ENCODE data around the gene B3GNT3. TPM values are rescaled to one million over a fixed set of nuclear protein-coding genes. Genes with fewer than 3 reads are reported as not detected.

Gene B3GNT3
- total RNA-seq, 1 experiment from 2014 or later = not detected

DNA sequence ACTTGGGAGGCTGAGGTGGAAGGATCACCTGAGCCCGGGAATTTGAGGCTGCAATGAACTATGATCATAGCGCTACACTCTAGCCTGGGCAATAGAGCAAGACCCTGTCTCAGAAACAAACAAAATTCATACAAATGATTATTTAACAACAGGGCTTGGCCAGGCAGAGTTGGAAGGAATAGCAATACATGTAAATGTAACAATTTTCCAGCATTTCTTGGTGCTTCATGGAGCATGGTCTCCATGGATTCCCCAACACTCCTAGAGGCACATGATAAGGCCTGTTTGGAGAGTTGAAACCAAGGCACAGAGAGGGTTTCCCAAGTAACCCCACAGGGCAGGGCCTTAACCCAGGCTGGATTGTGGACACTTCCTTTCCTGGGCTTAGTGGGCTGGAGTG, 16.2 kb downstream of the B3GNT3 start:
- H3K9me3 ChIP-seq (ENCODE audit: low read length) = no peaks in the 10 kb centered on the region
- no peak overlapping the region for H3K27ac ChIP-seq (ENCODE audit: low read length)
- no peak overlapping the region for H3K4me3 ChIP-seq (ENCODE audit: low read length)
- H2AFZ ChIP-seq (ENCODE audit: low read length) = no peak overlapping the region
- H3K9me2 ChIP-seq (replicated peaks; ENCODE audit: insufficient read depth, low read length) = no peaks in the 10 kb centered on the region
- DNase-seq = no peak
- no peaks in the 10 kb centered on the region for H4K20me1 ChIP-seq (ENCODE audit: insufficient read depth, low read depth, low read length)
- no peaks in the 10 kb centered on the region for H3K36me3 ChIP-seq (ENCODE audit: insufficient read depth, low read length)
- no peaks in the 10 kb centered on the region for H3K79me2 ChIP-seq (ENCODE audit: low read length)
- no peaks in the 10 kb centered on the region for H3K27me3 ChIP-seq (ENCODE audit: low read length)
- no peak overlapping the region for H3K9ac ChIP-seq (ENCODE audit: low read length)
- no peaks in the 10 kb centered on the region for H3K4me1 ChIP-seq (ENCODE audit: low read length)
- no peak overlapping the region for H3K4me2 ChIP-seq (ENCODE audit: low read depth, low read length, poor library complexity, severe bottlenecking)

DNA sequence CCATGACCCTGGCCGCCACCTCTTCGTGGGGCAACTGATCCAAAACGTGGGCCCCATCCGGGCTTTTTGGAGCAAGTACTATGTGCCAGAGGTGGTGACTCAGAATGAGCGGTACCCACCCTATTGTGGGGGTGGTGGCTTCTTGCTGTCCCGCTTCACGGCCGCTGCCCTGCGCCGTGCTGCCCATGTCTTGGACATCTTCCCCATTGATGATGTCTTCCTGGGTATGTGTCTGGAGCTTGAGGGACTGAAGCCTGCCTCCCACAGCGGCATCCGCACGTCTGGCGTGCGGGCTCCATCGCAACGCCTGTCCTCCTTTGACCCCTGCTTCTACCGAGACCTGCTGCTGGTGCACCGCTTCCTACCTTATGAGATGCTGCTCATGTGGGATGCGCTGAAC, 16.7 kb downstream of the B3GNT3 start:
- Histone ChIP-seq H3K9me3 (ENCODE audit: low read length) (no peaks in the 10 kb centered on the region), H3K4me1 (ENCODE audit: low read length) (no peaks in the 10 kb centered on the region), H3K4me3 (ENCODE audit: low read length) (no peak overlapping the region), H3K4me2 (ENCODE audit: low read depth, low read length, poor library complexity, severe bottlenecking) (no peak overlapping the region), H3K9me2 (replicated peaks; ENCODE audit: insufficient read depth, low read length) (no peaks in the 10 kb centered on the region), H4K20me1 (ENCODE audit: insufficient read depth, low read depth, low read length) (no peaks in the 10 kb centered on the region), H3K27me3 (ENCODE audit: low read length) (no peaks in the 10 kb centered on the region), H2AFZ (ENCODE audit: low read length) (no peak overlapping the region), H3K79me2 (ENCODE audit: low read length) (no peaks in the 10 kb centered on the region), H3K27ac (ENCODE audit: low read length) (no peak overlapping the region), H3K36me3 (ENCODE audit: insufficient read depth, low read length) (no peaks in the 10 kb centered on the region), H3K9ac (ENCODE audit: low read length) (no peak overlapping the region)
- no peak for DNase-seq

DNA sequence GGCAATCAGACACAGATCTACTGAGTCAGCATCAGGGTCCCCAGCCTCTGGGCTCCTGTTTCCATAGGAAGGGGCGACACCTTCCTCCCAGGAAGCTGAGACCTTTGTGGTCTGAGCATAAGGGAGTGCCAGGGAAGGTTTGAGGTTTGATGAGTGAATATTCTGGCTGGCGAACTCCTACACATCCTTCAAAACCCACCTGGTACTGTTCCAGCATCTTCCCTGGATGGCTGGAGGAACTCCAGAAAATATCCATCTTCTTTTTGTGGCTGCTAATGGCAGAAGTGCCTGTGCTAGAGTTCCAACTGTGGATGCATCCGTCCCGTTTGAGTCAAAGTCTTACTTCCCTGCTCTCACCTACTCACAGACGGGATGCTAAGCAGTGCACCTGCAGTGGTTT, 17.2 kb downstream of the B3GNT3 start:
- no peaks in the 10 kb centered on the region for H3K27me3 ChIP-seq (ENCODE audit: low read length)
- no peak overlapping the region for H2AFZ ChIP-seq (ENCODE audit: low read length)
- H3K9me2 ChIP-seq (replicated peaks; ENCODE audit: insufficient read depth, low read length) = no peaks in the 10 kb centered on the region
- H3K9me3 ChIP-seq (ENCODE audit: low read length) = no peaks in the 10 kb centered on the region
- no peak overlapping the region for H3K9ac ChIP-seq (ENCODE audit: low read length)
- DNase-seq = no peak
- no peak overlapping the region for H3K4me2 ChIP-seq (ENCODE audit: low read depth, low read length, poor library complexity, severe bottlenecking)
- H3K79me2 ChIP-seq (ENCODE audit: low read length) = no peaks in the 10 kb centered on the region
- H3K4me3 ChIP-seq (ENCODE audit: low read length) = no peak overlapping the region
- no peaks in the 10 kb centered on the region for H3K4me1 ChIP-seq (ENCODE audit: low read length)
- H4K20me1 ChIP-seq (ENCODE audit: insufficient read depth, low read depth, low read length) = no peaks in the 10 kb centered on the region
- H3K36me3 ChIP-seq (ENCODE audit: insufficient read depth, low read length) = no peaks in the 10 kb centered on the region
- no peak overlapping the region for H3K27ac ChIP-seq (ENCODE audit: low read length)

GRCh38 chr19:17817668-17818363, 22.9 kb downstream of the B3GNT3 start:
- Histone ChIP-seq H3K9me3 (ENCODE audit: low read length) (no peaks in the 10 kb centered on the region), H3K9me2 (replicated peaks; ENCODE audit: insufficient read depth, low read length) (no peaks in the 10 kb centered on the region), H3K4me2 (ENCODE audit: low read depth, low read length, poor library complexity, severe bottlenecking) (no peak overlapping the region), H2AFZ (ENCODE audit: low read length) (no peak overlapping the region), H3K27ac (ENCODE audit: low read length) (no peak overlapping the region), H4K20me1 (ENCODE audit: insufficient read depth, low read depth, low read length) (no peaks in the 10 kb centered on the region), H3K79me2 (ENCODE audit: low read length) (no peaks in the 10 kb centered on the region), H3K4me1 (ENCODE audit: low read length) (no peaks in the 10 kb centered on the region), H3K27me3 (ENCODE audit: low read length) (no peaks in the 10 kb centered on the region), H3K4me3 (ENCODE audit: low read length) (no peak overlapping the region), H3K9ac (ENCODE audit: low read length) (no peak overlapping the region), H3K36me3 (ENCODE audit: insufficient read depth, low read length) (no peaks in the 10 kb centered on the region)
- no peak for DNase-seq

DNA sequence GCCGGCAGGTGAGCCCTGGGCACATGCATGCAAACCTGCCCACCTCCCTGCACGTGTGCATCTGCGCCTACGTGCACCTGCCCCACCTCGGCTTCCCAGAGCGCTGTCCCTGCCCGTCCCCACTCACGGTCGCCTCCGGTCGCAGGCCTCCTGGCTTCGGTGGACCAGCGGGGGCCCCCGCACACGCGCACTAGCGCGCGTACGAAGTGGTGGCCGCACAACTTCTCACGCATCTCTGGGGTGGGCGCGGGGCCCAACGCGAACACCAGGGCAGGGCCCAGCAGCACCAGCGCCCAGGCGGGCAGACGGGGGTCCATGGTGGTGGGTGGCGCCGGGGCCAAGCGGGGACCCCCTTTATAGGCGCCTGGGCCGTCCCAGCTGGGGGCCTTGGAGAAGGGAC, 26.3 kb downstream of the B3GNT3 start, which contains the start of gene INSL3:
Gene INSL3, minus strand, starts transcription at position 330 of the 400 bp plus-strand sequence. Its CDS starts 13 bp downstream, at position 317.
- Histone ChIP-seq H3K27me3 (ENCODE audit: low read length) (no peaks in the 10 kb centered on the region), H3K36me3 (ENCODE audit: insufficient read depth, low read length) (no peaks in the 10 kb centered on the region), H2AFZ (ENCODE audit: low read length) (no peak within 1 kb of the TSS), H3K9me3 (ENCODE audit: low read length) (no peaks in the 10 kb centered on the region), H3K9ac (ENCODE audit: low read length) (no peak within 1 kb of the TSS), H3K4me1 (ENCODE audit: low read length) (no peaks in the 10 kb centered on the region), H3K4me2 (ENCODE audit: low read depth, low read length, poor library complexity, severe bottlenecking) (no peak within 1 kb of the TSS), H3K79me2 (ENCODE audit: low read length) (no peaks in the 10 kb centered on the region), H4K20me1 (ENCODE audit: insufficient read depth, low read depth, low read length) (no peaks in the 10 kb centered on the region), H3K9me2 (replicated peaks; ENCODE audit: insufficient read depth, low read length) (no peaks in the 10 kb centered on the region), H3K27ac (ENCODE audit: low read length) (no peak within 1 kb of the TSS), H3K4me3 (ENCODE audit: low read length) (no peak within 1 kb of the TSS)
- no peak for DNase-seq

- no peak for DNase-seq
- no peaks in the 10 kb centered on the region for H3K27me3 ChIP-seq (ENCODE audit: low read length)
- H3K4me1 ChIP-seq (ENCODE audit: low read length) = no peaks in the 10 kb centered on the region
- no peak overlapping the region for H3K4me2 ChIP-seq (ENCODE audit: low read depth, low read length, poor library complexity, severe bottlenecking)
- no peaks in the 10 kb centered on the region for H3K9me2 ChIP-seq (replicated peaks; ENCODE audit: insufficient read depth, low read length)
- no peaks in the 10 kb centered on the region for H3K36me3 ChIP-seq (ENCODE audit: insufficient read depth, low read length)
- H3K79me2 ChIP-seq (ENCODE audit: low read length) = no peaks in the 10 kb centered on the region
- no peak overlapping the region for H3K9ac ChIP-seq (ENCODE audit: low read length)
- H3K27ac ChIP-seq (ENCODE audit: low read length) = no peak overlapping the region
- no peak overlapping the region for H2AFZ ChIP-seq (ENCODE audit: low read length)
- H3K9me3 ChIP-seq (ENCODE audit: low read length) = no peaks in the 10 kb centered on the region
- no peaks in the 10 kb centered on the region for H4K20me1 ChIP-seq (ENCODE audit: insufficient read depth, low read depth, low read length)
- H3K4me3 ChIP-seq (ENCODE audit: low read length) = no peak overlapping the region
These were observed 29.4 kb downstream of the B3GNT3 start for GRCh38 chr19:17824339-17824738.

DNA sequence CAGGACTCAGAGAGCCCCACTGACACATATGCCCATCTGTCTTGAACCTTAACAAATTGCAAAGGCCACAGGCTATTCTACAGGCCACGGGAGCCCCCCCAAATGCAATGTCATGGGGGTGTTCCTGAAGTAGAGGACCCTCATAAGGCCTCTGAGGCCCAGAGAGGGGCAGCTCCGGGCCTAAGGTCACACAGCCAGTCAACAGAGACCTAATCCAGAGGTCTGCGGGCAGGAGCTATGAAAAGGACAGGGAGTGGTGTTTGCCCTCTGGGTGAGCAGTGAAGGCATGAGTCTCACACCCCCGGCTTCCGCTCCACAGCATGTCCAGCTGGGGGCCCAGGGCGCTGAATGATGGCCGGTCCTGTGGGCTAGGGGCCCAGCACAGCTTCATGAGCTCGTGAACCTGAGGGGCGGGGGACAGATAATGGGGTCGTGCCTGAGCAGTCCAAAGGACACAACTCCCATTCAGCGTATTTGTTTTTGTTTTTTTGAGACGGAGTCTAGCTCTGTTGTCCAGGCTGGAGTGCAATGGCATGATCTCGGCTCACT, 31.6 kb downstream of the B3GNT3 start:
- Histone ChIP-seq H3K4me3 (ENCODE audit: low read length) (no peak overlapping the region), H3K4me1 (ENCODE audit: low read length) (no peaks in the 10 kb centered on the region), H3K36me3 (ENCODE audit: insufficient read depth, low read length) (no peaks in the 10 kb centered on the region), H3K27me3 (ENCODE audit: low read length) (no peaks in the 10 kb centered on the region), H3K9me2 (replicated peaks; ENCODE audit: insufficient read depth, low read length) (no peaks in the 10 kb centered on the region), H3K9me3 (ENCODE audit: low read length) (no peaks in the 10 kb centered on the region), H3K4me2 (ENCODE audit: low read depth, low read length, poor library complexity, severe bottlenecking) (no peak overlapping the region), H4K20me1 (ENCODE audit: insufficient read depth, low read depth, low read length) (no peaks in the 10 kb centered on the region), H3K79me2 (ENCODE audit: low read length) (no peaks in the 10 kb centered on the region), H3K9ac (ENCODE audit: low read length) (no peak overlapping the region), H3K27ac (ENCODE audit: low read length) (no peak overlapping the region), H2AFZ (ENCODE audit: low read length) (no peak overlapping the region)
- DNase-seq = no peak

- Histone ChIP-seq H3K9me3 (ENCODE audit: low read length) (no peaks in the 10 kb centered on the region), H3K79me2 (ENCODE audit: low read length) (no peaks in the 10 kb centered on the region), H3K27ac (ENCODE audit: low read length) (no peak overlapping the region), H2AFZ (ENCODE audit: low read length) (no peak overlapping the region), H3K4me2 (ENCODE audit: low read depth, low read length, poor library complexity, severe bottlenecking) (no peak overlapping the region), H3K4me3 (ENCODE audit: low read length) (no peak overlapping the region), H3K27me3 (ENCODE audit: low read length) (no peaks in the 10 kb centered on the region), H3K4me1 (ENCODE audit: low read length) (no peaks in the 10 kb centered on the region), H4K20me1 (ENCODE audit: insufficient read depth, low read depth, low read length) (no peaks in the 10 kb centered on the region), H3K9ac (ENCODE audit: low read length) (no peak overlapping the region), H3K9me2 (replicated peaks; ENCODE audit: insufficient read depth, low read length) (no peaks in the 10 kb centered on the region), H3K36me3 (ENCODE audit: insufficient read depth, low read length) (no peaks in the 10 kb centered on the region)
- no peak for DNase-seq
These were observed 35.1 kb downstream of the B3GNT3 start for GRCh38 chr19:17829855-17830566.

Measured in Karpas-422 (cell line).